ENCODE data around the gene GTF2I.
"Not testable (repeated sequence)": the region's sequence is repeated elsewhere in the genome, so short reads cannot be mapped to it uniquely, and the experiment has no call there.

GTF2I gene

GRCh38 chr7:74656837-74657691, 454 bp upstream of the GTF2I start:
- DNase-seq = peak; percentile 100

- DNase-seq = peak; percentile 92
Measured at GRCh38 chr7:74658178-74659004, 873 bp downstream of the GTF2I start.

DNA sequence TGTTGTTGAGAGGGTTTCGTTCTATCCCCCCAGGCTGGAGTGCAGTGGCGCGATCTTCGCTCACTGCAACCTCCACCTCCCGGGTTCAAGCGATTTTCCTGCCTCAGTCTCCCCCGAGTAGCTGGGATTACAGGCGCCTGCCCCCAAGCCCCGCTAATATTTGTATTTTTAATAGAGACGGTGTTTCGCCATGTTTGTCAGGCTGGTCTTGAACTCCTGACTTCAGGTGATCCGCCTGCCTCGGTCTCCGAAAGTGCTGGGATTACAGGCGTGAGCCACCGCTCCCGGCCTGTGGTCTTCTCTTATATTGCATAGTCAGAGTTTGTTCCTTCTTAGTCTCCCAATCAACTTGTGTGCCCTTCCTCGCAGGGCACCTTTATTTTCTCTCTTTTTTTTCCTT, 2.7 kb downstream of the GTF2I start:
- not testable (repeated sequence) for DNase-seq

- not testable (repeated sequence) for DNase-seq
Measured at GRCh38 chr7:74661836-74662794, 4.6 kb downstream of the GTF2I start.

DNA sequence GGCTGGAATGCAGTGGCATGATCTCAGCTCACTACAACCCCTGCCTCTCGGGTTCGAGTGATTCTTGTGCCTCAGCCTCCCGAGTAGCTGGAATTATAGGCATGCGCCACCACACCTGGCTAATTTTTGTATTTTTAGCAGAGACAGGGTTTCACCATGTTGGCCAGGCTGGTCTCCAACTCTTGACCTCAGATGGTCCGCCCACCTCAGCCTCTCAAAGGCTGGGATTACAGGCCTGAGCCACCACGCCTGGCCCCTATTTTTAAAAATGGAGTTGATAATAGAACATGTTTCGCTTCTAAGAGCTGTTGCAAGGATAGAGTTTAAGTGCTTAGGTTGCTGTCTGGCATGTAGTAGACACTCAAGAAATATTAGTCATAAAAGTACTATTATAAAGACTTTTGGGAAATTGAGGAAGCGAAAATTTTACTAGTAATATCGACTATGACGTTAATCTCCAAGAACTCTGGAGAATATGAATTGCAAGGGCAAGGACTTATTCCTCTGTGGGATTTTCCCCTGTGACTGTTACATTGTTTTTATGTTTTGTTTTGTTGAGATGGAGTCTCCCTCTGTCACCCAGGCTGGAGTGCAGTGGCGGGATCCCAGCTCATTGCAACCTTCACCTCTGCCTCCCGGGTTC, 7.9 kb downstream of the GTF2I start:
- DNase-seq = no peak

- DNase-seq = not testable (repeated sequence)
Measured at GRCh38 chr7:74667013-74667412, 9.5 kb downstream of the GTF2I start.

GRCh38 chr7:74667520-74667919, 10.0 kb downstream of the GTF2I start:
- DNase-seq = not testable (repeated sequence)

GRCh38 chr7:74671602-74672001, 14.1 kb downstream of the GTF2I start:
- no peak for DNase-seq

DNA sequence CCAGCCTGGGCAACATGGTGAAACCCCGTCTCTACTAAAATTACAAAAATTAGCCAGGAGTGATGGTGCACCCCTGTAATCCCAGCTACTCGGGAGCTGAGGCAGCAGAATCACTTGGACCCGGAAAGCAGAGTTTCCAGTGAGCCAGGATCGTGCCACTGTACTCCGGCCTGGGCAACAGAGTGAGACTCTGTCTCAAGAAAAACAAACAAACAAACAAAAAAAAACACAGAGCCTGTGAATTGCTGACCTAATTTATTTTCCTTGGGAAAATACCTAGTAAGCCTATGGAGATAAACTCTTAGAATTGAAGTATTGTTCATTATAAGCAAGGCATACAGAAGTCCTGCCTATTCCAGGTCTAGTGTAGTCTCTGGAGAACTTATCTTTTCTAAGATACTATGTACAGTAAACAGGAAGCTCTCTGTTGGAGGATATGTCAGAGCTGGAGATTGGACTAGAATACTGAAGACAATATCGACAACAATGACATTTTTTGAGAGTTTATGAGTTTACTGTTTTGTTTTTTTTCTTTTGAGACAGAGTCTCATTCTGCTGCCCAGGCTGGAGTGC, 14.9 kb downstream of the GTF2I start:
- DNase-seq = no peak

DNA sequence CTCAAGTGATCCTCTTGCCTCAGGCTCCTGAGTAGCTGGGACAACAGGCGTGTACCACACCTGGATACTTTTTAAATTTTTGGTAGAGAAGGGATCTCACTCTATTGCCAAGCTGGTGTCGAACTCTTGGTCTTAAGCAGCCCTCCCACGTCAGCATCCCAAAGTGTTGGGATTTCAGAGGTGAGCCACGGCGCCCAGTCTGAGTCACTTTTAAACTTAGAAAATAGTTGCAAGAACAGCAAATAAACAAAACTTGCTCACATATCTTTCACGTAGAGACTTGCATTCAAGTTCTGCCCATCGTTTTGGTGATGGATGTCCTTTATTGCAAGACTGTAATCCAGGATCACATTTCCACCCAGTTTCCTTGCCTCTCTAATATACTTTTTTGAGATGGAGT, 16.6 kb downstream of the GTF2I start:
- no peak for DNase-seq

GRCh38 chr7:74682829-74683228, 25.3 kb downstream of the GTF2I start:
- no peak for DNase-seq

GRCh38 chr7:74683799-74684198, 26.3 kb downstream of the GTF2I start:
- DNase-seq = no peak

DNA sequence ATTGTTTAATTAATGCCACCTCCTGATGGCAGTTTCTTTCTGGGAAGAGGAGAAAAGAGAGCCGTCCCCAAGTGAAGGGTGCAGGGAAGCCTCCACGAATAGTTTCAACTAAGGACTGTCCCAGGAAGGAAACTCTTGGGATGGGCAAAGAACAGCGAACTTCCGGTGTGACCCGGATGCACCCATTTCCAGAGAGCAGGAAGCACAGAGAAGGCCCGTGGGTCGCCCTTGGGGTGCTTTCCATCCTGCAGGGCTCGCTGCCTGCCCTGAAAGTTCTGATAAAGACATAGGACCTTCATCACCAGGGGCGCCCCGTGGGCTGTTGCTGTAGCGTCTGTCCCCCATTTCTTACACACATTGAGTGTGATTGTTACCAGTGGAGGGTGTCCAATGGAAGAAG, 27.0 kb downstream of the GTF2I start:
- DNase-seq = no peak

GRCh38 chr7:74684921-74685320, 27.4 kb downstream of the GTF2I start:
- no peak for DNase-seq

GRCh38 chr7:74690474-74690873, 33.0 kb downstream of the GTF2I start:
- no peak for DNase-seq

- DNase-seq = not testable (repeated sequence)
Measured at GRCh38 chr7:74704419-74704818, 46.9 kb downstream of the GTF2I start.

DNA sequence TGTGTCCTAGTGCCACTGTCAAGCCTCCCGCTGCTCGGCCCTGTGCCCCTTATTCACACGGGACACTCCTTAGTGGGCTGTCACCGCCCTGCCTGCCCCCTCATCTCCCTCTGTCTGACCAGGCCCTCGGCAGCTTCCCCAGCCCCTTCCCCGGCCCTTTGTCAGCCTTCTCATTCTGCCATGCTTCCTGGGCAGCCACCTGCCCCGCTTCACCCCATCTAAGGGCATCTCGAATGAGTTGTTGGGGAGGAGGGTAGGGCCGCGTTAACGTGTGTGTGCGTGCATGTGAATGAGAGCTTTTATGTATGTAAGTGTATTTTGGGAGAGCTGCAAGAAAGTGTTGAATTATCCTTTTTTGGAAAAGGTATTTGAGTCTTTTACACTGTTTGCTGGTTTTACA, 49.7 kb downstream of the GTF2I start:
- no peak for DNase-seq

DNA sequence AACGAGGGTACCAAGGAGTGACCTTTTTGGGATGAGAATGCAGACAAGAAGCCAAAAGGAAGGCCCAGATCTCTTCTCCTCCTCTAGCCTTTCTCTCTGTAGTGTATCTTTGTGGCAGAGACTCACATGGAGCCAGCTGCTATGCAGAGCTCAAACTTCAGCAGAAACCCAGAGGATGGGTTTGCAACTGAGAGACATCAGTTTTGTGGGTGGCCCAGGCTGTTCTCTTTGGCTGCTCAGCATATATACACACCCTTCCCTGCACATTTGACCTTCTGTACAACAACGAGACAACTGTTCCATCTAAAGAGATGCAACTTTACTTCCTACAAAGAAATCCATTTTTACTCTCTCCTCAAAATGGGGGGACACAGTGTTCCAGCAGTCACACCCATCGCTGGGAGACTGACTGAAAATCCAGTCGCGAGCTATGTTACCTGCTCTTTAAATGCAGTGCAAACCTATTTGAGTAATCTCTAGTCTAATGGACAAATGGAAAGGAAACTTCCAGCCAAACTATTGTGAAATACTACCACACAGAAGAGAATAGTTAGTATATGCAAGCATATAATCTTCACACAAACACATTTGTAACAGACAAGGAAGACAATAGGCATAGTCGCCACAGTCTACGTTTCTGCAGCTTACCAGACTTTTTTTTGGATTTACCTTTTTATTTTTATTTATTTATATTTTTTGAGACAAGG, 51.2 kb downstream of the GTF2I start:
- DNase-seq = no peak

DNA sequence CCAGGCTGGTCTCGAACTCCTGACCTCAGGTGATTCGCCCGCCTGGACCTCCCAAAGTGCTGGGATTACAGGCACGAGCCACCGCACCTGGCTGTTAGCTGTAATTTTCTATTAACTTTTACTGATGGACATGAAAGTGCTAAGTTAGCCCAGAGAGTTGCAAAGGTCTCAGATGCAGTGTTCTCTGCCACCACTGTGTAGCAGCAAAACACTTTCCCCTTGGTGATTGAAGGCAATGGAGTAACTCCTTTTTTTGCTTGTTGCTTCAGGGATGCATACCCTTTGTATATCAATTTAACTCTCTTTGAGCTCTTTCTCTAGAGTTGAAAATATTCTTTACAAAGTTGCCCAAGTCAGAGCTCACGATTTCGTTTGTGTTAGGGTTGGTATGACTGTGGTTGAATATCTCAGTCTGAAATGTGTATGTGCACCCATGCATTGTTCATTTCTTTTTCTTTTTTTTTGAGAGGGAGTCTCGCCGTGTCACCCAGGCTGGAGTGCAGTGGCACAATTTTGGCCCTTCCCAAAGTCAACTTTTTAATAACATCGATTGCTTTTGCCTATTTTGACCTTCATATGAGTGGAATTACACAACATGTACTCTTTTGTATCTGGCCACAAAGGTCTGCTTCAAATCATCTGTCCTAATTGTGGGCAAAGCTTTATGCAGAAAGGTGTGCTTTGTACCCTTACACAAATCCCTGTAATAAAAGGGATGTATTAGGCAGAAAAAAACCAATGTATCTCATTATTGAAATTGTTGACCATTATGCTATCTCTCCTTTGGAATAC, 52.6 kb downstream of the GTF2I start:
- DNase-seq = no peak

DNA sequence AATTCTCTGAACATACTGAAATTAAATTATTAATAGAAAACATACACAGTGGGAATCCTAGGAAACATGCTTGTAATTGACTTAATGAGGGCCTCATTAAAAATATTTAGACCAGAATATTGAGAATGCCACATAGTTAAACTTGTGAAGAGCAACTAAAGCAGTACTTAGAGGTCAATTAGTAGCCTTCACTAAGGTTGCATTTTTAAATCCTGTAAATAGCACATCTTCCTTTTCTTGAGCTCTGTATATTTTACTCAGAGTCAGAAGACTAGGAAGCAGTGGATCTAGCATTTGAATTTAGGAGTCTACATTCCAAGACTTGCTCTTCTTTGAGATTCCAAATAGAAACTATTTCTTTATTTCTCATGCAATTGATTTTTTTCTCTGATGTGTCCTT, 56.0 kb downstream of the GTF2I start:
- DNase-seq = no peak

Measured in NK-92 treated with Interleukin-12 subunit alpha and Interleukin-12 subunit beta, amount 100 ng/mL, for 24 hours (cell line).